Astrocyte (in vitro differentiated cells and primary cell): Measurements from ENCODE around the gene ORC1. TPM values are rescaled to one million over a fixed set of nuclear protein-coding genes. Genes with fewer than 3 reads are reported as not detected.

Experiments used
- DNase-seq: peaks from one replicate; pipeline ENCODE4 v3.0.0-alpha.2; 2010; ENCODE audit warnings: low read depth
- FAIRE-seq: peaks from 2 replicates; lab custom pipeline; 2011; peaks lifted over from hg19 to GRCh38; lab: Jason Lieb, UNC
- H2AFZ ChIP-seq: 2 replicates; pipeline ENCODE4 v1.6.0; 2012; ENCODE audit warnings: low read depth, low read length, inconsistent platforms
- H3K27ac ChIP-seq: 2 replicates; pipeline ENCODE4 v1.5.1; 2011; ENCODE audit warnings: low read depth, low read length, inconsistent platforms
- H3K27me3 ChIP-seq: 2 replicates; pipeline ENCODE4 v1.6.0; 2011; ENCODE audit warnings: low read length, inconsistent platforms; ENCODE audit not compliant: insufficient read depth
- H3K36me3 ChIP-seq: 2 replicates; pipeline ENCODE4 v1.5.1; 2011; ENCODE audit warnings: low read length, inconsistent platforms; ENCODE audit not compliant: insufficient read depth
- H3K4me1 ChIP-seq: 2 replicates; pipeline ENCODE4 v1.5.1; 2011; ENCODE audit warnings: low read length, inconsistent platforms; ENCODE audit not compliant: insufficient read depth
- H3K4me2 ChIP-seq: 2 replicates; pipeline ENCODE4 v1.6.0; 2012; ENCODE audit warnings: low read length, inconsistent platforms
- H3K4me3 ChIP-seq: 2 replicates; pipeline ENCODE4 v1.5.1; 2011; ENCODE audit warnings: low read depth, mild to moderate bottlenecking, low read length, inconsistent platforms; ENCODE audit not compliant: insufficient read depth
- H3K79me2 ChIP-seq: 2 replicates; pipeline ENCODE4 v1.6.0; 2012; ENCODE audit warnings: mild to moderate bottlenecking, low read length, inconsistent platforms; ENCODE audit not compliant: insufficient read depth
- H3K9ac ChIP-seq: 2 replicates; pipeline ENCODE4 v1.6.0; 2012; ENCODE audit warnings: mild to moderate bottlenecking, low read length, inconsistent platforms
- H3K9me3 ChIP-seq: 2 replicates; pipeline ENCODE4 v1.5.1; 2012; ENCODE audit warnings: low read depth, mild to moderate bottlenecking, low read length, inconsistent platforms; ENCODE audit not compliant: insufficient read depth
- H4K20me1 ChIP-seq: 2 replicates; pipeline ENCODE4 v1.6.0; 2012; ENCODE audit warnings: low read length, inconsistent platforms; ENCODE audit not compliant: insufficient read depth
- H3K27ac Mint-ChIP-seq: one replicate; pipeline ENCODE4 v1.8.0; 2021; ENCODE audit warnings: mild to moderate bottlenecking, mixed read lengths; ENCODE audit not compliant: unreplicated experiment
- H3K27me3 Mint-ChIP-seq: one replicate; pipeline ENCODE4 v1.8.0; 2021; ENCODE audit warnings: low read depth, mixed read lengths; ENCODE audit not compliant: unreplicated experiment
- H3K36me3 Mint-ChIP-seq: one replicate; pipeline ENCODE4 v1.8.0; 2021; ENCODE audit warnings: low read depth, mixed read lengths; ENCODE audit not compliant: unreplicated experiment
- H3K4me1 Mint-ChIP-seq: one replicate; pipeline ENCODE4 v1.8.0; 2021; ENCODE audit warnings: low read depth, mixed read lengths; ENCODE audit not compliant: unreplicated experiment
- H3K4me3 Mint-ChIP-seq: one replicate; pipeline ENCODE4 v1.8.0; 2021; ENCODE audit warnings: mild to moderate bottlenecking, moderate library complexity, mixed read lengths; ENCODE audit not compliant: unreplicated experiment
- H3K9me3 Mint-ChIP-seq: one replicate; pipeline ENCODE4 v1.8.0; 2021; ENCODE audit warnings: mild to moderate bottlenecking, mixed read lengths; ENCODE audit not compliant: unreplicated experiment
- CTCF ChIP-seq: IDR thresholded peaks from 2 replicates; pipeline ENCODE4 v1.5.1; 2011; ENCODE audit warnings: low read depth, mild to moderate bottlenecking, inconsistent platforms, low read length, moderate library complexity; ENCODE audit not compliant: insufficient read depth
- EZH2 ChIP-seq: IDR thresholded peaks from 2 replicates; pipeline ENCODE4 v1.6.1; 2012; ENCODE audit warnings: mild to moderate bottlenecking, low read length, inconsistent platforms; ENCODE audit not compliant: insufficient read depth
- total RNA-seq: library from RNA; stranded (reverse); gene quantifications from 2 replicates; pipeline ENCODE4 v1.2.1, GENCODE V29; 2021

ORC1 gene
- total RNA-seq, 1 donor from 2014 or later, result 2.1 TPM

- H3K9me3 Mint-ChIP-seq, result no peaks in the 10 kb centered on the region
- peak; percentile 54 for DNase-seq
- Histone ChIP-seq H3K79me2 (peaks cover 5% of the 10 kb centered on the region), H3K27ac (peak overlapping the region; percentile 23), H3K4me2 (peak overlapping the region; percentile 36), H2AFZ (no peak overlapping the region), H3K27me3 (no peaks in the 10 kb centered on the region), H3K9me3 (no peaks in the 10 kb centered on the region), H3K4me1 (peaks cover 11% of the 10 kb centered on the region), H4K20me1 (peaks cover 3% of the 10 kb centered on the region), H3K4me3 (no peak overlapping the region), H3K36me3 (peaks cover 20% of the 10 kb centered on the region), H3K9ac (peak overlapping the region; percentile 2)
- peaks cover 20% of the 10 kb centered on the region for H3K4me1 Mint-ChIP-seq
- H3K27ac Mint-ChIP-seq, result no peak overlapping the region
- FAIRE-seq, result no peak
- H3K36me3 Mint-ChIP-seq, result peaks cover 10% of the 10 kb centered on the region
- H3K27me3 Mint-ChIP-seq, result no peaks in the 10 kb centered on the region
- TF ChIP-seq EZH2 (no peak), CTCF (no peak)
- no peak overlapping the region for H3K4me3 Mint-ChIP-seq
Observed at GRCh38 chr1:52426371-52426770, 22.1 kb upstream of the ORC1 start.

- Histone ChIP-seq H3K9ac (no peak overlapping the region), H3K79me2 (peaks cover 7% of the 10 kb centered on the region), H4K20me1 (peaks cover 3% of the 10 kb centered on the region), H3K27me3 (no peaks in the 10 kb centered on the region), H3K9me3 (no peaks in the 10 kb centered on the region), H3K36me3 (peaks cover 27% of the 10 kb centered on the region), H2AFZ (no peak overlapping the region), H3K27ac (no peak overlapping the region), H3K4me2 (no peak overlapping the region), H3K4me1 (peaks cover 11% of the 10 kb centered on the region), H3K4me3 (no peak overlapping the region)
- FAIRE-seq (no peak), DNase-seq (no peak)
- Mint-ChIP-seq H3K27ac (no peak overlapping the region), H3K36me3 (peaks cover 5% of the 10 kb centered on the region), H3K27me3 (no peaks in the 10 kb centered on the region), H3K4me3 (no peak overlapping the region), H3K4me1 (peaks cover 20% of the 10 kb centered on the region), H3K9me3 (no peaks in the 10 kb centered on the region)
- no peak for TF ChIP-seq EZH2
- TF ChIP-seq CTCF, result no peak
Observed at GRCh38 chr1:52424813-52425212, 20.6 kb upstream of the ORC1 start.

- H3K4me3 ChIP-seq, result no peak overlapping the region
- DNase-seq (no peak), FAIRE-seq (no peak)
- H3K4me3 Mint-ChIP-seq, result no peak overlapping the region
- H3K27me3 Mint-ChIP-seq, result no peaks in the 10 kb centered on the region
- no peak overlapping the region for H3K4me2 ChIP-seq
- no peak overlapping the region for H3K27ac ChIP-seq
- no peaks in the 10 kb centered on the region for H3K9me3 ChIP-seq
- H3K36me3 ChIP-seq, result peaks cover 27% of the 10 kb centered on the region
- H2AFZ ChIP-seq, result no peak overlapping the region
- no peaks in the 10 kb centered on the region for H3K9me3 Mint-ChIP-seq
- no peak overlapping the region for H3K9ac ChIP-seq
- H3K36me3 Mint-ChIP-seq, result peaks cover 5% of the 10 kb centered on the region
- H3K4me1 ChIP-seq, result peaks cover 11% of the 10 kb centered on the region
- H3K27ac Mint-ChIP-seq, result no peak overlapping the region
- peaks cover 20% of the 10 kb centered on the region for H3K4me1 Mint-ChIP-seq
- TF ChIP-seq EZH2, result no peak
- no peak for TF ChIP-seq CTCF
- H3K27me3 ChIP-seq, result no peaks in the 10 kb centered on the region
- H3K79me2 ChIP-seq, result peaks cover 7% of the 10 kb centered on the region
- H4K20me1 ChIP-seq, result peaks cover 3% of the 10 kb centered on the region
Observed at GRCh38 chr1:52424231-52424636, 20.0 kb upstream of the ORC1 start.
